Measurements from ENCODE around the gene CDK5RAP3. TPM values are rescaled to one million over a fixed set of nuclear protein-coding genes. Genes with fewer than 3 reads are reported as not detected.

Gene CDK5RAP3
- total RNA-seq, 1 experiment from 2014 or later: 149 TPM

- Histone ChIP-seq H3K56ac (ENCODE audit: insufficient read length, low read depth, low read length) (no peak overlapping the region), H3K27me3 (ENCODE audit: insufficient read depth, low read length) (no peaks in the 10 kb centered on the region), H2BK5ac (ENCODE audit: insufficient read length, low read length) (no peak overlapping the region), H3K23me2 (ENCODE audit: insufficient read length, low read depth, low read length, poor library complexity, severe bottlenecking) (no peaks in the 10 kb centered on the region), H2BK20ac (ENCODE audit: low read depth, low read length, poor library complexity, severe bottlenecking) (no peak overlapping the region), H3K9me3 (ENCODE audit: control insufficient read depth, low read depth, low read length) (no peaks in the 10 kb centered on the region), H3K4ac (ENCODE audit: low read depth, low read length) (no peak overlapping the region), H3K18ac (ENCODE audit: insufficient read length, low read depth, low read length) (no peak overlapping the region), H3T11ph (ENCODE audit: low read length) (no peak overlapping the region), H3K4me2 (ENCODE audit: insufficient read depth, insufficient read length, low read length) (no peak overlapping the region), H2BK120ac (ENCODE audit: low read depth, low read length, poor library complexity, severe bottlenecking) (no peak overlapping the region), H3K79me1 (ENCODE audit: insufficient read depth, low read depth, low read length, poor library complexity, severe bottlenecking) (no peaks in the 10 kb centered on the region), H4K91ac (ENCODE audit: insufficient read length, low read depth, low read length) (no peak overlapping the region), H2BK15ac (ENCODE audit: low read depth, low read length) (no peak overlapping the region), H4K8ac (replicated peaks; ENCODE audit: insufficient read length, low read depth, low read length) (no peak overlapping the region), H4K20me1 (ENCODE audit: control insufficient read depth, insufficient read depth, insufficient read length) (no peaks in the 10 kb centered on the region), H4K5ac (ENCODE audit: insufficient read length, low read depth, low read length) (no peak overlapping the region), H2AK5ac (ENCODE audit: insufficient read length, low read length) (no peak overlapping the region), H3K14ac (ENCODE audit: insufficient read depth, low read length) (no peak overlapping the region; the same call in 1 of the 2 replicates), H3K4me1 (ENCODE audit: insufficient read depth, low read length) (no peaks in the 10 kb centered on the region), H3K9ac (ENCODE audit: extremely low read depth, insufficient read length, low read length) (no peak overlapping the region), H2BK12ac (ENCODE audit: insufficient read length, low read depth, low read length) (no peak overlapping the region), H3K23ac (ENCODE audit: insufficient read length, low read depth, low read length) (no peak overlapping the region), H3K27ac (ENCODE audit: insufficient read length, low read depth, low read length) (no peak overlapping the region), H2AFZ (ENCODE audit: low read length) (no peak overlapping the region), H3K79me2 (ENCODE audit: insufficient read depth, low read length) (no peaks in the 10 kb centered on the region)
- H3K27ac Mint-ChIP-seq: no peak overlapping the region
- WGBS (ENCODE audit: extremely low coverage, insufficient read length, low lambda C conversion rate): no CpG with 5 or more reads among the region's 10 CpGs
- no peak for DNase-seq
- H3K27me3 Mint-ChIP-seq (ENCODE audit: low read depth): no peaks in the 10 kb centered on the region
- H3K36me3 Mint-ChIP-seq (ENCODE audit: insufficient read depth in 1 of 3, low read depth in 3 of 3): peaks cover 34 to 75% (median 66%) of the 10 kb centered on the region in 3 experiments; a peak in 6 of 7 replicates
- no peak for TF ChIP-seq CTCF (conservative IDR thresholded peaks at IDR 0.05)
- H3K4me1 Mint-ChIP-seq: peaks cover 3 to 5% of the 10 kb centered on the region in 2 experiments; a peak in 2 of 4 replicates
- H3K4me3 Mint-ChIP-seq: no peak overlapping the region
- H3K9me3 Mint-ChIP-seq: no peaks in the 10 kb centered on the region
These were observed 4.9 kb downstream of the CDK5RAP3 start for GRCh38 chr17:47975823-47976205.
